NCI-H1436 (cell line): ENCODE data around the gene KAT2A.

Experiments
- DNase-seq: peaks from one replicate; lab custom pipeline; 2025; lab: John Stamatoyannopoulos, UW

Gene KAT2A

DNA sequence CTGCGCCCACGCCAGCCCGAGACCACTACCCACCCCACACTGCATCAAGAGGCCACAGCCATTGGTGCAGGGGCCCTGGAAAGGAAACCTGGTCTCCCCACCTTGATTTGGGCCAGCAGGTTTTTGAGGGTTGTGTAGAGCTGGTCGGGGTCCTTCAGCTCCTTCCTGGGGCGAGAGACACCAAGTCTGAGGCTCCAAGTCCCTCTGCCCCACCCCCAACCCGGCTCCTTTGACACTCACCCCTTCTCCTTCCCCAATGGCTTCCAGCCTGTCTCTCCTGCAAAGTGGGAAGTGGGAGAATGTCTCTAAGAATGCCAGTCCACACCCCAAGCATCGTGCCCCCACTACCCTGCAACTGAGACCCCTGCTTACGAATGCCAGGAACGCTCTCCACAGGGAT lies 7.0 kb downstream of the KAT2A start:
- no peak for DNase-seq

DNA sequence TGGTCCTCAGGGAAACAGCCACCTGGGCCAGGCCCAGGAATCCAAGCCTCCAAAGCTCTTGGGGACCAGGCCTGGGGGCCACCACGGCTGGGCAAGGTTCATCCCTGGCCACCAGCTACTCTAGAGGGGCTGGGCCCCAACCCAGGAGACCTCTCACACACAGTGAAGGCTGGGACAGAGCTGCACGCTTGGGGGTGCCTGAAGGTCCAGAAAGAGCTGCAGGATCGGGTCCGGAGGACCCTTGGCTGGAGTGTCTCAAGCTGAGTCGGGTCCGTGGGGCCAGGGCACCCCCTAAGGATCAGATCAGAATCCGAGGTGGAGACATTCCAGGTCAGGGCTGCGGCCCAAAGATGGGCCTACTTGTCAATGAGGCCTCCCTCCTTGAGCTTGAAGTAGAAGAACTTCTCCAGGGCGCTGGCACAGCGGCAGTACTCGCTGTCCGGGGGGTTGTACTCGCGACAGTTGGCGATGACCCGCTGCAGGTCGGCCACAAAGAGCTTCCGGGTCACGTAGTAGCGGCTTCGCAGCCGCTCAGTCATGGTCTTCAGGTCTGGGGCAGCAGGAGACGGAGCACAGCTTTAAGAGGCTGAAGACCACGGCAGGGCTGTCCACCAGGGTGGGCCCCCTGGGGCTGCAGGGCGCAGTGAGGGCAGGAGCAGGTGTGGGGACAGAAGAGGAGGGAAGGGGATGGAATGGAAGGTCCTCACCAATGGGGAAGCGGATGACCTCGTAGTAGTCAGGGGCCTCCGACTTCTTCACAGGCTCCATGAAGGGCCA lies 7.7 kb downstream of the KAT2A start:
- DNase-seq: no peak

DNA sequence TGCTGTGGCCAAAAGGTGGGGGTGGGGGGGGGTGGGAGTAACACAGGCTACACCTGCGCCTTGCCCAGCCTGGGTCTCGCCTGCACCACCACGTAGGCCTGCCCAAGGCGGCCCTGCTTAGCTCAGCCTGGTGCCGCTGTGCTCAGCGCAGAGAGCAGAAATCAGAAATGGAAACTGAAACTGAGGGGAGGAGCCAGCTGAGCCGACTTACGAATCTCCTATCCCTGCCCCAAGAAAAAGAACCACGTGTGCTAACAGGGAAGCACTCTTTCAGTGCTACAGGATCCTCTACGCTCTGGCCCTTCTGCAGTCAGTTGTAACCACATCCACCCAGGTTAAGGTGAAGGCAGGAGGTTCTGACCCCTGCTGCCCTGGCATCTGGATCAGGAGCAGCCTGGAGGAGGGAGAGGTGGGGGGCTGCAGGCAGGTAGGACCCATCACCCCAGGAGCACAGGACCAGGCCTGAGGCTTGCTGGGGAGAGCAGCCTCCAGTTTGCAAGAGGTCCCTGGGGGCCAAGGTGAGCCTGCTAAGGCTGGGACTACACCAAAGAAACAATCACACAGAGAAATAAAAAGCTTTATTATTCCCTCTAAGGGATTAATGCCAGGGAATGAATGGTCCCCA lies 8.5 kb downstream of the KAT2A start, which contains the start of gene DHX58:
TSS of gene DHX58 (minus strand) at position 163 of the 625 bp plus-strand sequence. CDS start 822 bp downstream, outside the sequence.
- DNase-seq: peak; percentile 83

DNA sequence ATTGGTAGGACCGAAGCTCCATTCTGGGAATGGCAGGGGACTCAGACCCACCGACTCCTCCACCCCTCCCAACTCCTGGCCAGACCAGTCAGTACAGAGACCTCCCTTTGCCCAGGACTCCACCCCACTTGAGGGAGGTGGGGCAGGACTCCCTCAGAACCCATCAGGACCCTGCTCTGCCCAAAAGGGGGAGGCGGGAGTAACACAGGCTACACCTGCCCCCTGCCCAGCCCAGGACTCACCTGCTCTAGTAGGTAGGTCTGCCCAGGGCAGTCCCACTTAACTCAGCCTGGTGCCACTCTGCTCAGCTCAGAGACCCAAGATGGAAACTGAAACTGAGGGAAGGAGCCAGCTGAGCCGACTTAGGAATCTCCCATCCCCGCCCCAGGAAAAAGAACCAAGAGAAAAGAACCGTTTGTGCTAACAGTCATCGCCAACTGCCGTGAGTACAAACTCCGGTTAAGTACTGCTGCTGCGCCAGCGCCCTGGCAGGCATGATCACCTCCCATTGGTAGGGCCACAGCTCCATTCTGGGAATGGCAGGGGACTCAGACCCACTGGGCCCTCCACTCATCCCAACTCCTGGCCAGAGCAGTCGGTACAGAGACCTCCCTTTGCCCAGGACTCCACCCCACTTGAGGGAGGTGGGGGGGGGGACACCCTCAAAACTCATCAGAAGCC lies 9.2 kb downstream of the KAT2A start:
- DNase-seq: peak; percentile 17

DNA sequence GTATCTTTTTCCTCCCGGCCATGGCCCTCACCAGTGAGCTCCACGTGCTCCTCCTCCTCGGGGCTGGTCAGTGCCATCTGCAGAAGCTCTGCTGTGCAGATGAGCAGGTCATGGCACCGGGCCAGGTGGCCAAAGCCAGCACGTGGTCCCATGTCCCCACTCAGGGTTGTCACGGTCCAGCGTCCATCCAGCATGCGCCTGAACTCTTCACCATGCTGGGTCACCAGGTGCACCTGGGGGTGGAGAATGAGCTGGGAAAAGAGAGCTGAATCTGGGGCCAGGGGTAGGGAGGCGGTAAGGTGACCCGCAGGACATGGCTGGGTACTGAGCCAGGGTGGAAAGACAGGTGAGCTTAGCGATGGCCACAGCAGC lies 9.9 kb downstream of the KAT2A start:
- no peak for DNase-seq

DNA sequence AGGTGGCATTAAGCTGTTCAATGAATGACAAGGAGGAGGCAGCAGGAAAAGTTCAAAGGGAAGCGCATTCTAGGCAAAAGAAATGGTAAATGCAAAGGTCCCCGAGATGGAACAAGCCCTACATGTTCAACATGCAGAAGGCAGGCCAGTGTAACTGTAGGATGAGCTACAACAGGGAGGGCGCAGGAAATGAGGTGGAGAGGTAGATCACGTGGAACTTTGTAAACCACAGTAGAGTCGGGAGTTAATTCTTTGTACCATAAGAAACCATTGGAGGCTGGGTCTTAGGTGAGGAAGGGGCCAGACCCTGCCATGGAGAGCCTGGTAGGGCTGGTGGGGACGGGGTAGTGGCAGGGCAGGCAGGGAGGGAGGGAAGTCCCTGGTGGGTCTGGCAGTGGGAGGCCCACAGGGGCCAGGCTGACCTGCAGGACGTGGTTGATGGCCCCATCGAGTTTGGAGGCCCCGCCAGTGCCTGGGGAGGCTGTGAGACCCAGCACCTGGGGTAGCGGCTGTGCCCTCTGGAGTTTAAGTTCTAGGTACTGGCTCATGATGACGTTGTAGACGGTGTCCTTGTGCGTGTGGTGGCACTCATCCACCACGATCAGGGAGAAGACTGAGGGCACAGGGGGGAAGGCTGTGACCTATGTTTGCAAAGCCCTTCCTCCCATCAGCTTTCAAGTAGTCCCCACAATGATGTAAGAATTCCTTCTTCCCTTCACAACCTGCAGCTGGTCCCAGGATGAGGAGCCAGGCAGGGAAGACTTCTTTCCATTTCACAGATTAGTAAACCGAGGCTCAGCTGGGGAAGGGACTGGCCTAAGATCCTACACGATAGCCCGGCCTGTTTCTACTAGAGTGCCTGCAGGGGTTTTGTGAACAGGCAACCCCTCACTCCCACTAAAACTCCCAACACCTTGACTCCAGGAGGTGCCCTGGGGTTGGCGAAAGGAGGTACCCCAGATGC lies 10.6 kb downstream of the KAT2A start:
- no peak for DNase-seq

DNA sequence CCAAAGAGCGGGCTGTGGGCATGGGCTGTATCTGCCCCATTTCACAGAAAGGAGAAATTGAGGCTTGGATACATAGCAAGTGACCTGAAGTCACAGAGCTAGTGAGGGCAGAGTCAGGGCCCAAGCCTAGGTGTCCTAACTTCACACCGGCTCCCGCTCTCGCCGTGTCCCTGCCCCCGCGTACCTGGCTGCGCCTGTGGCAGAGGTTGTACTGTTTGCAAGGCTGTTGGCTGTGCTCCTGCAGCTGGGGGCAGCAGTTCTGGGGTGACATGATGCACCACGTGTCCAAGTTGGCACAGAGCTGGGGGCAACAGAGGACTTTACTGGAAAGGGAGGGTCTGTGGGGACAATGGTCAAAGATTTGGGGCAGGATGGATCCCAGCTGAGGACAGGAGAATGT lies 12.1 kb downstream of the KAT2A start:
- DNase-seq: no peak

DNA sequence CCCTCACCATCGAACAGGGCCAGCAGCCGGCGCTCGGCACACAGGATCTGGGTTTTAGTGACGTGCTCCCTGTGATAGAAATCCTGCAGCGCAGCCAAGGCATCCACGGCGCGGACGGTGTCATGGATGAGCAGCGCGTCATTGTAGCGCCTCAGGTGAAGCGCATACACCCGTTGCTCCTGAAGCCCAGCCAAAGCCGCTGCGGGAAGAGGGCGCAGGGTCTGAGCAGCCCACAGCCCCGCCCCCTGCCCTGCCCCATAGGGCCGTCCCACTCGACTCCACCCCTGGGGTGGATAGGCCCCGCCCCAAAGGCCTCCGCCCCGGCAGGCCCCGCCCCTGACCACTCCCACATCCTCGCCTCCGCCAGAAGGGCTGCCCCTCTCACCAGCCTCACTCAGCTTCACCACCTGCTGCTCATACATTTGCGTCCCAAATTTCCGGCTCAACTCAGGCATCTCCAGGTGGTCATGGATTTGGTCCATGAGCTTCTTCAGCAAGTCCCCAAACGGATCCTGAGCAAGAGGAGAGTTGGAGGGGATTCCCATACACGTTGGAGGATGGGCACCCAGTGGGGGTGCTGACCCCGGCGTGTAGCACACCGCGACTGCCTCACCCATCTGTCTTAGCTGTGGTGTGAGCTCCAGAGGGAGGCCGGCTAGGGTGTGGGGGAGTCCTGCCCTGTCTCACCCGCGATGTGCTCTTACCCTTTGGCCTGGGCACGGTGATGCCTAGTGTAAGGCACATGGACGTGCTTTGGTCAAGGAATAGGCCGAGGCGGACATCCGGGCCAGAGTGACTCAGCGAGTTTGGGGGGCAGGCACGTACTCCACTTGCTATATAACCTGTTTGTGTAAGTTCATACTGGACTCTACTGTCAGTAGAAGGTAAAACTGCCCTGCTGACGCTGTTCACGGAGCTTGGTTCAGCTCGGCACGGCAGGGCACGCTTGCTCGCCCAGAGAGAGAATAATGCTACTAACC lies 13.3 kb downstream of the KAT2A start:
- no peak for DNase-seq

DNA sequence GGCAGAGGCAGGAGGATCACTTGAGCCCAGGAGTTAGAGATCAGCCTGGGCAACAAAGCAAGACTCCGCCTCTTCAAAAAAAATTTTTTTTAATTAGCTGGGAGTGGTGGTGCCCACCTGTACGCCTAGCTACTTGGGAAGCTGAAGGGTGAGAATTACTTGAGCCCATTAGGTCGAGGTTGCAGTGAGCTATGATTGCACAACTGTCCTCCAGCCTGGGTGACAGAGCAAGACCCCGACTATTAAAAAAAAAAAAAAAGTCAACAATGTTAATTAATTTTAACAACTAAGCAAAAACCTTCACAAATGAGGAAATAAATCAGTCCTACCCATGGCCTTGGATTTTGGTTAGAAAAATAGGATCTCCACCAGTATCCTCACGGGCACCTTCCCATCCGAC lies 14.0 kb downstream of the KAT2A start:
- DNase-seq: no peak

DNA sequence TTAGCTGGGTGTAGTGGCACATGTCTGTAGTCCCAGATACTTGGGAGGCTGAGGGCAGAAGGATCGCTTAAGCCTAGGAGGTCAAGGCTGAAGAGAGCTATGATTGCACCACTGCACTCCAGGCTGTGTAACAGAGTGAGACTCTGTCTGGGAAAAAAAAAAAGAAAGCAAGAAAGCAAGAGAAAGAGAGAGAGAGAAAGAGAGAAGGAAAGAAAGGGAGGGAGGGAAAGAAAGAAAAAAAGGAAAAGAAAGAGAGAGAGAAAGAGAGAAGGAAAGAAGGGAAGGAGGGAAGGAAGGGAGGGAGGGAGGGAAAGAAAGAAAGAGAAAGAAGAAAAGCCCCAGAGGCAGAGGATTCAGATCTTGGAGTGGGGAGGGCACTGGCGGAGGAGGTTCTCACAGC lies 15.2 kb downstream of the KAT2A start:
- no peak for DNase-seq

DNA sequence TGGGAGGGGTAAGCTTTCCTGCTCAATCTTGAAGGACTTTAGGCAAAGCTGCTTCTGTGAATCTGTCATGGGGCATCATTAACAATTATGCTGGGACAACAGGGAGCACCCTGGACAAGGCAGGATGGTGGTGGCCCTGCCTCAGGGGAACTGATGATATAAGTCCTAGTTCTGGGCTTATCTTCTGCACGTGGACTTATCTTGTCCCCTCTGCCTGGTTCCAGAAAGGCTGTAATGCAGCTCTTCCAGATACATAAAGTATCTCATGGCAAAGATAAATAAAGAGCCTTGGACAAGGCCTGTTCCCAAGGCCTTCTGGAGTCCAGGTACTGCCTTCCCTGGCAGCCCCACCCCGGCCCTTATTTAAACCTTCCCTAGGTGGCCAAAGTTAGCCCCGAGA lies 16.9 kb downstream of the KAT2A start:
- no peak for DNase-seq

DNA sequence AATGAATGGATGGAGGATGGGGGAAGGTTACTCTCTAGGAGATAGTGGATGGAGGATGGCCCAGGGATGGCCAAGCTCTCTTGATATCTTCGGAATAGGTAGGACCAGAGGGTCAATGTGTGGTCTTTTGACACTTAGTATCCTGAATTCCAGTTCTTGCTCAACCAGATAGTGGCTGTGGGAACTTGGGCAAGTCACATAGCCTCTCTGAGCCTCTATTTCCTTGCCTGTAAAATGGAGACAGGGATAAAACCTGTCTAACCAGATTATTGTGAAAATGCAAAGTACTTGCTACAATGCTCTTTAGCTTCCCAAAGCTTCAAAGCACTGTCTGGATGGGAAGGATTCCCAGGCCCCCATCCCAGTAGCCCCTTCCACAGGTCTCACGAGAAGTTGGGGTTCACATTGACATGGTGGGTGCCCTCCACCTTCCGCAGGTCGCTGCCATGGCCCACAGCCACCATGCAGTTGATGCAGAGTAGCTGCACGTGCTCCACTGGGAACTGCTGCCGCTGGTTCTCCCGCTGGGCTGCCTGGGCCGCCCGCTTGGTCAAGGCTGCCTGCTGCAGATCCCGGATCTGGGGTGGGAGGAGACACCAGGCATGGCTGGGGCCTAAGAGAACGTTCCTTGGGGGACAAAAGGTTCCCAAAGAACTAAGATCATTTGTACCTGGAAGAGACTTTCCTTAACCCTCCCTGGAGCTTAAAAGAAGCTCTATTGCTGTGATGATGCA lies 17.8 kb downstream of the KAT2A start:
- no peak for DNase-seq

DNA sequence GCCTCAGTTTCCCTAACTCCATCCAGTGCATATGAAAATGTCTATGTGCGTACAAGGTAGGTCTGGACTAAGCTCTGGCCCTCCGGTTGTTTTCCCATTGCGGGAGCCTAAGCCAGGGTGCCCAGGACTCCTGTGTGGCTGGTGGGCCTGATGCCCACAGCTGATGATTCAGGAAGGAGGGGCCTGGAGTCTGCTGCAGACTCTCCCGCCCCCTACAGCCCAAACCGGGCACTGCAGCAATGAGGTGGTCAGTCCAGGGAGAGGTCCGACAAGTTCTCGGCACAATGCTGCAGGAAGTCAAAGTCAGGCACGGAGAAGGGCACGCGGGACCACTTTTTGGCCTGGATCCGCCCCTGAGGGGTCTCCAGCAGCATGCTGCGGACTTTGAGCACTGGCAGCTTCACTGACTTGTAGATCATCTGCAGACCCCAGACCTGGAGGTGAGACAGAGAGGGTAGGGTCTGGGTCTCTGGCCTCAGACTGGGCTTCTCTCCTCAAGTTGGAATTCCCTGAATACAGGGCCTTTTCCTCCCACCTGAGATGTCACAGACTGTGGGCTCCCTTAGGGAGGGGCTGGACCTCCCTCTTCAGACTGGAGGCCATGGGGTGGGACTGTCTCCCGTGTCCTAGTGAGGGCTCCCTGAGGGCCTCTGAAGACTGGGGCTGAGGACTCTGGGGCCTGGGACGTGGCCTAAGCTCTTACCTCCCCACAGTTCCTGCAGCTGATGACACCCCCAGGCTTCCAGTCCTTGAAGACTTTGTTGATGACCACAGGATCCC lies 19.5 kb downstream of the KAT2A start:
- DNase-seq: peak; percentile 47

DNA sequence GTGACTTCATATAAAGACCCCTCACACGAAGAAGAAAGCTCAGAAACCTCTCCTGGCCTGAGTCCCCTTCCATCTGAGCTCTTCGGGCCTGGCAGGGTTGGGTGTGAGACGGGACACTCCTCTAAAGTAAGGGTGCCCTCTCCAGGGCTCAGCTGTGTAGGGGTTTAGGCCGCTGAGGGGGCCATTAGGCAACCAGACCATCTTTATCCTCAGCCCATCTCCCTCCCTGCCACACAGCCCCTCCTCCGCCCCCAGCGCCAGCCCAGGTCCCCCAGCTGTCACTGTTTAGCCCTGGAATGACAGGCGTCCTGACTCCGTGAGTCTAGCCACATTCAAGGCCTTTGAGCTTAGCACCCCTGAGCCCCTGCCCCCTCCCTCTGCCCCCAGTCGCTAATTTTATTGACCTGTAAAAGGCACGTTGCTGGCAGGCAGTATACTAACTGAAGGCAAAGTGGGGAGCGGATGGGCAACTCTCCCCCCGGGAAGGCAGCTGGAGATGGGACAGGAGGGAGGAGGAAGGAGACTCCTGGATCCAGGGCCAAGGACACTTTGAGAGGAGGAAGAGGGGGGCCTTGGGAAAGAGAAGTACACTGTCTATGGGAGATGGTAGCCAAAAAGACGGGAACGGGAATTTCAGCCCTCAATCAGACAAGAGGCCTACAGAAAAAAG lies 22.3 kb downstream of the KAT2A start:
- DNase-seq: no peak

DNA sequence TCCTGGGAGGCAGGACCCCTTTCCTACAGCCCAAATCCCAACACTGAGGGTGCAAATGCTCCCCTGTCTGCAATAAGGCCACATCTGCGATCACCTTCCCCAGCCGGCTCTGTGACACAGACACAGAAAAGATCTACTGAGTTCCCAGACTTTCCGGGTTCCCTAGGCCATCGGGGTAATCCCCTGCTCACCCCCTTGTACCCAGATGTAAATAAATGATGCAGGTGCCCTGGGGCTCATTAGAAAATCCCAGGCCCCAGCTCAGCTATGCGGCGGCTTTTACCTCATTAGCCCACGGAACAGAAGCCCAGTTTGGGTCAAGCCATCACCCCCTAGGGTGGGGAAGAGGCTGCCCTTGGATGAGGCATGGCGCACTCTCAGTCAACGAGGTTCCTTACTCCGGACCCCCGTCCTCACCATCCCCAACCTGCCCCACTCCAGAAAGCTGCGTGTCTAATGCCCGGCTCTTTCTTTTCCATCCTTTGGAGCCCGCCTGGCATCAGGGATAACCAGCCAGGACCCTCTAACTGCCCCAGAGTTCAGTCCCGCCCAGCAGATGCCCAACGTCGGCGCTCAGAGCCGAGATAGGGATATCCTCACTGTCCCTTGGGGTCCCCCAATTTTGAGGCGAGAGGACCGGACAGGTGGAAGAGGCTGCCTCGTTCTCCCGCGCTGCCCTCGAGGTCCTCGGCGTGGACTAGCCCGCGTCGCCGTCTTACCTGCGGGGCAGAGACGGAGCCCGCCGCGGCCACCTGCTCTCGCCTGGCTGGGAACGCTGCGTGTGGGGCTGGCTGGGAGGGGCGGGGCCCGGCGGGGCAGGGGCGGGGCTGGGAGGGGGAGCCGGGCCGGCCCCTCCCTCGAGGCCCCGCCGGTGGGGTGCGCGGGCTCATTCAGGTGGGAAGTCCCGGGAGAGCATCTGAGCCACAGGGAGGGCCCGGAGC lies 23.2 kb downstream of the KAT2A start, which contains the start of gene ZNF385C:
TSS of gene ZNF385C (minus strand) at position 783 of the 941 bp plus-strand sequence. CDS start 35,417 bp downstream, outside the sequence.
- peak; percentile 47 for DNase-seq

DNA sequence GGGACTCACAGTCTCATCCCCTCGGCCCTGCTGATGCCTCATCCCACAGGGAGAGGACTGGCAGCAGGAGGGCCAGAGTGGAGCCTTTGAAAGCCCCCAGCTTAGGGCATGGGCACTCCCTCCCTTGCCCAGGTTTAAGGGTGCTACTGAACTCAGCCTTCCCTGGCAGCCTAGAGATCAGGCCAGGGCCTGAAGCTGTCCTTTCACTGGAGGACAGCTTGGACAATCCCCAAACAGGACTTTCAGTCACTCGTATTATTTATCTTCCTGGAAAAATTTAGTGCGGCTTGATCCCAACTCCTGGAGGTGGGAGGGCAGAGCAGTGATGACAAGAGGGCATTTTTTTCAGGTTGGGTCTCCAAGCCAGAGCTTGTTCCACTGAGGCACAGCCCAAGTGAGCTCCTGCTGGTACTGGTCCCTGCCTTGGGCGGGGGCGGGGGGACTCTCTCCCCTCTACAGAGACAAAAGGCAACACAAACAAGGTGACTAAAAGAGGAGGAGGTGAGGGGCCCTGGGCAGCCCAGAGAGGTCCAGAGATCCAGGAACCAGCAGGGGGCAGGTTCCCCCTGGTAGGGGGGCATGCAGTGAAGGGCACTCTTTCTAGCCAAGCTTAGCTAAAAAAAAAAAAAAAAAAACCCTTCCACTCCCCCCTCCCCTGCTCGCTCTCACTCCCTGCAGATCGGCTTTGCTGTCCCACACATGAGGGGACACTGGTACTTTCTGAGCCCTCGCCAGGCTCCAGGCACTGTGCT lies 24.6 kb downstream of the KAT2A start:
- no peak for DNase-seq
